Suprapubic skin (tissue), 4 donors: Measurements from ENCODE around the gene CADM2. TPM values are rescaled to one million over a fixed set of nuclear protein-coding genes. Genes with fewer than 3 reads are reported as not detected.

Experiments used
- DNase-seq, 2 donors: peaks; one replicate each; pipeline ENCODE4 v3.0.0-alpha.2; 2019; ENCODE audit warnings: low spot score in 2 of 2
- H3K27ac ChIP-seq: fragments of 200-600 bp; sonication (generic); one replicate; pipeline ENCODE4 v1.5.1; 2019
- H3K27me3 ChIP-seq: fragments of 200-600 bp; sonication (generic); one replicate; pipeline ENCODE4 v1.5.1; 2019
- H3K36me3 ChIP-seq: fragments of 200-600 bp; sonication (generic); one replicate; pipeline ENCODE4 v1.5.1; 2019
- H3K4me1 ChIP-seq: fragments of 200-600 bp; sonication (generic); one replicate; pipeline ENCODE4 v1.5.1; 2019
- H3K4me3 ChIP-seq: fragments of 200-600 bp; sonication (generic); one replicate; pipeline ENCODE4 v1.5.1; 2019; ENCODE audit warnings: mild to moderate bottlenecking
- H3K9me3 ChIP-seq: fragments of 200-600 bp; sonication (generic); one replicate; pipeline ENCODE4 v1.5.1; 2019
- CTCF ChIP-seq, 2 donors: fragments of 200-600 bp in 1 of 2; fragments of 450-650 bp in 1 of 2; sonication (generic) in 1 of 2; IDR thresholded peaks; one replicate each; pipeline ENCODE4 v1.5.1; 2016 to 2019; ENCODE audit warnings: antibody characterized with exemption in 2 of 2, mild to moderate bottlenecking in 1 of 2, moderate library complexity in 1 of 2
- EP300 ChIP-seq: sonication (generic); formaldehyde crosslinking; IDR thresholded peaks from one replicate; pipeline ENCODE4 v1.6.1; 2017; ENCODE audit warnings: antibody characterized with exemption
- POLR2A ChIP-seq, 2 donors: fragments of 450-650 bp; IDR thresholded peaks; one replicate each; pipeline ENCODE4 v1.6.1; 2017; ENCODE audit warnings: antibody characterized with exemption in 2 of 2, mild to moderate bottlenecking in 2 of 2, moderate library complexity in 2 of 2
- POLR2AphosphoS5 ChIP-seq, 3 donors: sonication (generic); formaldehyde crosslinking; IDR thresholded peaks; one replicate each; pipeline ENCODE4 v1.6.1; 2017; ENCODE audit warnings: antibody characterized with exemption in 3 of 3
- WGBS: methylation state at CpG from one replicate; pipeline ENCODE4 v1.1.5; 2018; 5-methylcytosine and 5-hydroxymethylcytosine counted together
- total RNA-seq, 4 donors: library from RNA; depleted of rRNA; stranded (reverse); fragments of >200 nt; gene quantifications; one replicate each; pipeline ENCODE4 v1.1.0, GENCODE V29; 2016

CADM2 gene
- total RNA-seq, 4 donors from 2014 or later: 0.68 to 2.8 (median 1.4) TPM

DNA sequence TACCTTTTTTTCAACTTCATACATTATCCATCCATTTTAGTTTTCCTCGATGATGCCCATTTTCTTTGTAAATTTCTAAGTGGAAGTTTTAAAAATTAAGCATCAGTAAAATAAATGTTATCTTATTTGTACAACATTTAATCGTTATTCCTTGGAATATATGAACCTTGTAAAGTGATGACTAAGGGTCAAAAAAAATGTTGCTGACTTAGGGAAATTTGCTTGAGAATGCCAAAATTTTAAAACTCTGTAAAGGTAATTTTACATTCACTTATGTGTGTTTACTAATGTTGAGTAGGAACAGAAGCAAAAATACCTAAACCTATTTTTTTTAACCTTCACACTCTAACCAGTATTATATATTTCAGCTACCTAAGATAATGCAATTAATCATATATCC lies 1115.0 kb downstream of the CADM2 start:
- no peak for DNase-seq
- H3K9me3 ChIP-seq: no peaks in the 10 kb centered on the region
- no peaks in the 10 kb centered on the region for H3K4me1 ChIP-seq
- TF ChIP-seq POLR2AphosphoS5 (IDR thresholded peaks at IDR 0.05) (no peak), POLR2A (IDR thresholded peaks at IDR 0.05) (no peak), EP300 (no peak), CTCF (IDR thresholded peaks at IDR 0.05) (no peak)
- H3K4me3 ChIP-seq: no peak overlapping the region
- H3K36me3 ChIP-seq: no peaks in the 10 kb centered on the region
- WGBS: 82% methylated on average over 2 of the region's 2 CpGs
- no peaks in the 10 kb centered on the region for H3K27me3 ChIP-seq
- H3K27ac ChIP-seq: no peak overlapping the region

DNA sequence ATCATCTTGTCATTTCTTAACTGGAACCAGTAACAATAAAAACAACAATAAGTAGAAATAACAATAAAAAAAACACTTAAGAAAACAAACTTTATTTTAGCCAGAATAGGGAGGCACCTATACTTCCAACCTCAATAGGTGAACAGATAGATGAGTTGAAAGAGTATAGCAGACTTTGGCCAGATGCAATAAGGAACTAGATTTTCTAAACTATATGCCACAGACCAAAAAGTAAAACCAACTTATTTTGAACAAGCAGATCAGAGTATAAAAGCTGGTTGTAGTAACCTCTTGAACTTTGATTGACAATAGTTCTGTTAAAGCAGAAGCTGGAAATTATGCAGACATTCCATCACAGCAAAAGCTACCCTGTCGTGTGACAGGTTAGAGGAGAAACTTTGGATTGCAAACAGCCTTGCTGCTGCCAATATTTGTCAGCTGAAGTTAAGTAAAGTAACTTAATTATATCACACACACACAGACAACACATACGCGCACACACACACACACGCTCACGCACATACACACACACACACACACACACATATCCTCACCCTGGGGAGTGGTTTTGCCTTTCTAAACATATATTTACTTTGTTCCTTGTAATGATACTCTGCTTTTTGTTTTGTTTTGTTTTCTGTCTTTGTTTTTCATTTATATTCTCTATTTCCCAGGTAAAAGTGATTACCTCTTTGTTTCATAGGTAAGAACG lies 1128.5 kb downstream of the CADM2 start:
- H3K4me1 ChIP-seq: no peaks in the 10 kb centered on the region
- H3K9me3 ChIP-seq: no peaks in the 10 kb centered on the region
- H3K36me3 ChIP-seq: no peaks in the 10 kb centered on the region
- no peak for DNase-seq
- no peaks in the 10 kb centered on the region for H3K27me3 ChIP-seq
- 69% methylated on average over 6 of the region's 6 CpGs for WGBS
- H3K27ac ChIP-seq: no peak overlapping the region
- no peak overlapping the region for H3K4me3 ChIP-seq
- TF ChIP-seq POLR2AphosphoS5 (IDR thresholded peaks at IDR 0.05) (no peak), EP300 (no peak), POLR2A (IDR thresholded peaks at IDR 0.05) (no peak)

- no peak overlapping the region for H3K27ac ChIP-seq
- H3K4me1 ChIP-seq: no peaks in the 10 kb centered on the region
- H3K4me3 ChIP-seq: no peak overlapping the region
- TF ChIP-seq EP300 (no peak), POLR2A (IDR thresholded peaks at IDR 0.05) (no peak), POLR2AphosphoS5 (IDR thresholded peaks at IDR 0.05) (no peak), CTCF (IDR thresholded peaks at IDR 0.05) (no peak)
- H3K27me3 ChIP-seq: no peaks in the 10 kb centered on the region
- H3K9me3 ChIP-seq: no peaks in the 10 kb centered on the region
- 56% methylated on average over 1 of the region's 1 CpG for WGBS
- no peak for DNase-seq
- no peaks in the 10 kb centered on the region for H3K36me3 ChIP-seq
Measured at GRCh38 chr3:86104154-86104553, 1145.4 kb downstream of the CADM2 start.

- Histone ChIP-seq H3K27ac (no peak overlapping the region), H3K9me3 (no peaks in the 10 kb centered on the region), H3K4me1 (no peaks in the 10 kb centered on the region), H3K4me3 (no peak overlapping the region), H3K27me3 (no peaks in the 10 kb centered on the region), H3K36me3 (no peaks in the 10 kb centered on the region)
- TF ChIP-seq POLR2AphosphoS5 (IDR thresholded peaks at IDR 0.05) (no peak), POLR2A (IDR thresholded peaks at IDR 0.05) (no peak), CTCF (IDR thresholded peaks at IDR 0.05) (no peak), EP300 (no peak)
- 77% methylated on average over 2 of the region's 2 CpGs for WGBS
- no peak for DNase-seq
Measured at GRCh38 chr3:86109434-86109833, 1150.6 kb downstream of the CADM2 start.
